GM18498 (cell line): ENCODE measurements around the gene KCNK7.

Experiments
- ATAC-seq: cut with Tn5 transposase; IDR thresholded peaks from one replicate; pipeline ENCODE4 v1.9.1; 2021; ENCODE audit warnings: mild to moderate bottlenecking, moderate library complexity; ENCODE audit not compliant: unreplicated experiment

The KCNK7 gene

GRCh38 chr11:65589444-65590239 is 6.0 kb downstream of the KCNK7 start:
- ATAC-seq = no peak

GRCh38 chr11:65588199-65589054 is 7.2 kb downstream of the KCNK7 start:
- ATAC-seq = peak; percentile 79

GRCh38 chr11:65586676-65587075 is 8.9 kb downstream of the KCNK7 start:
- no peak for ATAC-seq

- ATAC-seq = no peak
These were observed 9.4 kb downstream of the KCNK7 start for GRCh38 chr11:65586247-65586630.

GRCh38 chr11:65585396-65586246 is 10.0 kb downstream of the KCNK7 start:
- no peak for ATAC-seq

- no peak for ATAC-seq
These were observed 10.9 kb downstream of the KCNK7 start for GRCh38 chr11:65584723-65585171.

GRCh38 chr11:65584106-65584505 is 11.5 kb downstream of the KCNK7 start:
- ATAC-seq = no peak

- ATAC-seq = no peak
These were observed 12.0 kb downstream of the KCNK7 start for GRCh38 chr11:65583589-65583988.

GRCh38 chr11:65581928-65582327 is 13.7 kb downstream of the KCNK7 start:
- ATAC-seq = no peak

- ATAC-seq = no peak
These were observed 14.8 kb downstream of the KCNK7 start for GRCh38 chr11:65580756-65581155.

GRCh38 chr11:65580031-65580692 is 15.4 kb downstream of the KCNK7 start:
- ATAC-seq = no peak

GRCh38 chr11:65579291-65579690 is 16.3 kb downstream of the KCNK7 start:
- no peak for ATAC-seq

- ATAC-seq = no peak
These were observed 16.9 kb downstream of the KCNK7 start for GRCh38 chr11:65578667-65579066.

GRCh38 chr11:65578134-65578533 is 17.5 kb downstream of the KCNK7 start:
- ATAC-seq = no peak

- no peak for ATAC-seq
These were observed 17.9 kb downstream of the KCNK7 start for GRCh38 chr11:65577756-65578109.

- no peak for ATAC-seq
These were observed 18.5 kb downstream of the KCNK7 start for GRCh38 chr11:65576867-65577755.

- ATAC-seq = no peak
These were observed 19.3 kb downstream of the KCNK7 start for GRCh38 chr11:65576232-65576866.

- ATAC-seq = no peak
These were observed 19.9 kb downstream of the KCNK7 start, which contains the start of gene EHBP1L1 for GRCh38 chr11:65575568-65576231. Gene EHBP1L1, plus strand, starts transcription at chr11:65576053. Its CDS starts 250 bp downstream, at chr11:65576303.
